Heart right ventricle (tissue), 16 donors: ENCODE measurements around the gene ZNF385B. TPM values are rescaled to one million over a fixed set of nuclear protein-coding genes. Genes with fewer than 3 reads are reported as not detected.
A peak's percentile ranks its signal among the peaks of the same experiment; 100 is the strongest.

ENCODE experiments used
- ATAC-seq, 8 donors: fragments of 200-7000 bp; cut with Tn5 transposase; one replicate each; pipeline ENCODE4 v1.9.1; 2020; ENCODE audit warnings: mild to moderate bottlenecking in 8 of 8, moderate library complexity in 8 of 8, moderate number of reproducible peaks in 1 of 8
- DNase-seq, 2 donors: peaks; one replicate each; pipeline ENCODE4 v3.0.0-alpha.2; 2020
- H3K27ac ChIP-seq, 10 donors: fragments of 200-600 bp; sonication (generic) in 2 of 10; one replicate each; pipeline versions ENCODE4 v1.5.0 to v1.8.0; 2020 to 2022; ENCODE audit warnings: mild to moderate bottlenecking in 3 of 10
- H3K27me3 ChIP-seq, 7 donors: fragments of 200-600 bp; one replicate each; pipeline ENCODE4 v1.8.0; 2021 to 2022; ENCODE audit warnings: mild to moderate bottlenecking in 2 of 7
- H3K36me3 ChIP-seq, 9 donors: fragments of 200-600 bp; sonication (generic) in 1 of 9; one replicate each; pipeline versions ENCODE4 v1.5.0 to v1.8.0; 2020 to 2022; ENCODE audit warnings: mild to moderate bottlenecking in 2 of 9
- H3K4me1 ChIP-seq, 9 donors: fragments of 200-600 bp; sonication (generic) in 1 of 9; one replicate each; pipeline versions ENCODE4 v1.5.0 to v1.8.0; 2020 to 2022; ENCODE audit warnings: mild to moderate bottlenecking in 4 of 9
- H3K4me3 ChIP-seq, 10 donors: fragments of 200-600 bp; sonication (generic) in 2 of 10; one replicate each; pipeline versions ENCODE4 v1.5.0 to v1.8.0; 2020 to 2022; ENCODE audit warnings: mild to moderate bottlenecking in 7 of 10, moderate library complexity in 2 of 10
- H3K9me3 ChIP-seq, 11 donors: fragments of 200-600 bp in 10 of 11; sonication (generic) in 2 of 11; one replicate each; pipeline versions ENCODE4 v1.5.0 to v1.8.0; 2013 to 2022; ENCODE audit warnings: mild to moderate bottlenecking in 2 of 11, control low read depth in 1 of 11, moderate library complexity in 1 of 11
- CTCF ChIP-seq, 9 donors: fragments of 200-600 bp; sonication (generic) in 2 of 9; IDR thresholded peaks; one replicate each; pipeline versions ENCODE4 v1.5.0 to v1.8.0; 2021 to 2022; ENCODE audit warnings: antibody characterized with exemption in 9 of 9, mild to moderate bottlenecking in 5 of 9, moderate library complexity in 1 of 9
- WGBS, 2 donors: extraction: QIAGEN DNeasy Blood & Tissue Kit; methylation state at CpG; one replicate each; pipeline ENCODE4 v1.1.7; 2013; ENCODE audit warnings: inconsistent platforms in 1 of 2; 5-methylcytosine and 5-hydroxymethylcytosine counted together
- intact Hi-C, 10 donors: fragments of 100-400 bp; cut with DNase I; formaldehyde crosslinking; loops; one replicate each; pipeline versions ENCODE4 v1.11.1 to v1.14.2; 2022
- polyA plus RNA-seq, 2 donors: library from polyadenylated mRNA; stranded (reverse); fragments of 200-250 nt; gene quantifications; one replicate each; pipeline ENCODE4 v1.2.3, GENCODE V29; 2013
- total RNA-seq, 10 donors: library from RNA; stranded (reverse); fragmentation: NEBNext Ultra II Directional in 3 of 10; extraction: Animal tissue kit (Norgen Biotek cat#: 25700) in 3 of 10; gene quantifications; one replicate each; pipeline versions ENCODE4 v1.2.1 to v1.2.4, GENCODE V29; 2021 to 2023
- donor health status: Arrhythmogenic right ventricular cardiomyopathy.
- donor health status: ischemic (EF 13 %, LVEDD 7.1; RV severe dilation, severe dysfunction).
- donor health status: healthy with polysubstance abuse.
- donor health status: DM: no; HTN: yes; CAD: no.
- donor health status: DM: no; HTN: no; CAD: no.
- donor health status: ischemic (EF 25% LVEDD 6.9; RV normal size, moderate dysfunction).
- donor health status: ischemic (EF 25% LVEDD 5.7; RV mildly dilated, moderate dysfunction).
- donor health status: healthy.
- donor health status: DM: yes; HTN: yes; CAD: no.
- donor health status: Ischemic cardiomyopathy.
- donor health status: ischemic (EF 35%, LVEDD 5.7; RV mildly dilated, moderate dysfunction).
- donor health status: nonischemic (EF 11% LVEDD 7.7; RV severe dilation, severe dysfunction).
- donor health status: DM: yes; HTN: yes; CAD: no.
- donor health status: PGD.
- donor health status: ischemic (EF 29% LVEDD 5.4; RV normal size, mild dysfunction).
- donor health status: nonischemic (EF 23%, LVEDD 6.1; RV moderate dilation, normal function).

The ZNF385B gene
- total and polyA plus RNA-seq, 12 donors, result 0.19 to 19.7 (median 1.7) TPM

- Histone ChIP-seq H3K27ac (no peak overlapping the region), H3K9me3 (peaks cover 0 to 12% (median 0%) of the 10 kb centered on the region in 11 donors), H3K27me3 (no peaks in the 10 kb centered on the region), H3K36me3 (no peaks in the 10 kb centered on the region), H3K4me1 (peaks cover 0 to 6% (median 0%) of the 10 kb centered on the region in 9 donors), H3K4me3 (no peak overlapping the region)
- intact Hi-C loops, result loop anchor here in 3 of 10 donors (10.0 kb wide), 2 partner anchors 80 to 150 kb away; no protein-coding TSS in a partner anchor
- peak in 4 of 9 donors; percentile 15 to 41 (median 22) for TF ChIP-seq CTCF (IDR thresholded peaks at IDR 0.05)
- DNase-seq, result no peak
- ATAC-seq, result peak in 5 of 8 donors; percentile 61 to 81 (median 73)
Measured at GRCh38 chr2:179595284-179595683, 266.1 kb downstream of the ZNF385B start.

- H3K9me3 ChIP-seq, result peaks cover 0 to 12% (median 0%) of the 10 kb centered on the region in 11 donors
- no peaks in the 10 kb centered on the region for H3K27me3 ChIP-seq
- intact Hi-C loops, result loop anchor here in 3 of 10 donors (10.0 kb wide), 2 partner anchors 80 to 150 kb away; no protein-coding TSS in a partner anchor
- no peak for TF ChIP-seq CTCF (IDR thresholded peaks at IDR 0.05)
- DNase-seq (peak in 1 of 2 donors; percentile 23), ATAC-seq (peak; percentile 33 to 95 (median 88))
- 68 to 69% methylated on average over 2 of the region's 2 CpGs for WGBS, 2 donors
- no peaks in the 10 kb centered on the region for H3K36me3 ChIP-seq
- H3K4me1 ChIP-seq, result peaks cover 0 to 6% (median 0%) of the 10 kb centered on the region in 9 donors
- no peak overlapping the region for H3K4me3 ChIP-seq
- H3K27ac ChIP-seq, result peak overlapping the region in 2 of 10 donors; percentile 16 to 24
Measured at GRCh38 chr2:179594268-179595112, 266.9 kb downstream of the ZNF385B start.

GRCh38 chr2:179593323-179593722 is 268.1 kb downstream of the ZNF385B start:
- Histone ChIP-seq H3K4me3 (no peak overlapping the region), H3K9me3 (peaks cover 0 to 12% (median 0%) of the 10 kb centered on the region in 11 donors), H3K27ac (no peak overlapping the region), H3K27me3 (no peaks in the 10 kb centered on the region), H3K36me3 (no peaks in the 10 kb centered on the region), H3K4me1 (peaks cover 0 to 6% (median 0%) of the 10 kb centered on the region in 9 donors)
- intact Hi-C loops, result loop anchor here in 3 of 10 donors (10.0 kb wide), 2 partner anchors 81 to 151 kb away; no protein-coding TSS in a partner anchor
- ATAC-seq (no peak), DNase-seq (no peak)
- WGBS, 2 donors, result 89 to 92% methylated on average over 3 of the region's 3 CpGs
- TF ChIP-seq CTCF (IDR thresholded peaks at IDR 0.05), result no peak

- intact Hi-C loops, result loop anchor here in 3 of 10 donors (10.0 kb wide), 2 partner anchors 82 to 152 kb away; no protein-coding TSS in a partner anchor
- no peak overlapping the region for H3K4me3 ChIP-seq
- ATAC-seq (no peak), DNase-seq (no peak)
- TF ChIP-seq CTCF (IDR thresholded peaks at IDR 0.05), result no peak
- H3K4me1 ChIP-seq, result peaks cover 0 to 6% (median 0%) of the 10 kb centered on the region in 9 donors
- H3K27me3 ChIP-seq, result no peaks in the 10 kb centered on the region
- H3K36me3 ChIP-seq, result no peaks in the 10 kb centered on the region
- WGBS, 2 donors, result 82 to 83% methylated on average over 7 of the region's 7 CpGs
- H3K9me3 ChIP-seq, result peaks cover 0 to 12% (median 0%) of the 10 kb centered on the region in 11 donors
- H3K27ac ChIP-seq, result no peak overlapping the region
Measured at GRCh38 chr2:179592167-179592936, 269.1 kb downstream of the ZNF385B start.
